Mucosa of gallbladder (tissue), 1 donor: ENCODE results near the gene DRICH1. TPM values are rescaled to one million over a fixed set of nuclear protein-coding genes. Genes with fewer than 3 reads are reported as not detected.
A peak's percentile ranks its signal among the peaks of the same experiment; 100 is the strongest.
"Not testable (repeated sequence)": the region's sequence is repeated elsewhere in the genome, so short reads cannot be mapped to it uniquely, and the experiment has no call there.

ENCODE experiments used
- DNase-seq: peaks from one replicate; pipeline ENCODE4 v3.0.0-alpha.2; 2020; ENCODE audit warnings: low spot score
- total RNA-seq: library from RNA; stranded (reverse); gene quantifications from one replicate; pipeline ENCODE4 v1.2.1, GENCODE V29; 2021
- donor health status: DM: no; HTN: no; CAD: no.

DRICH1 gene
- total RNA-seq, 1 donor from 2014 or later, result 1.1 TPM

- no peak for DNase-seq
These were observed 17.0 kb upstream of the DRICH1 start for GRCh38 chr22:23649071-23649501.

GRCh38 chr22:23646526-23646925 is 14.4 kb upstream of the DRICH1 start:
- not testable (repeated sequence) for DNase-seq

GRCh38 chr22:23640206-23640605 is 8.1 kb upstream of the DRICH1 start:
- DNase-seq, result not testable (repeated sequence)

GRCh38 chr22:23639661-23640060 is 7.5 kb upstream of the DRICH1 start:
- no peak for DNase-seq

- DNase-seq, result no peak
These were observed 6.5 kb upstream of the DRICH1 start for GRCh38 chr22:23638611-23639010.

GRCh38 chr22:23635291-23635690 is 3.2 kb upstream of the DRICH1 start:
- DNase-seq, result not testable (repeated sequence)

- not testable (repeated sequence) for DNase-seq
These were observed 3.9 kb downstream of the DRICH1 start for GRCh38 chr22:23628056-23628743.

- DNase-seq, result peak; percentile 29
These were observed 4.6 kb downstream of the DRICH1 start for GRCh38 chr22:23627401-23628055.

- no peak for DNase-seq
These were observed 5.7 kb downstream of the DRICH1 start for GRCh38 chr22:23626286-23626975.

- no peak for DNase-seq
These were observed 9.5 kb downstream of the DRICH1 start for GRCh38 chr22:23622634-23623033.

- DNase-seq, result not testable (repeated sequence)
These were observed 10.2 kb downstream of the DRICH1 start for GRCh38 chr22:23621916-23622315.

GRCh38 chr22:23621082-23621780 is 10.9 kb downstream of the DRICH1 start:
- no peak for DNase-seq

- DNase-seq, result no peak
These were observed 18.7 kb downstream of the DRICH1 start for GRCh38 chr22:23613193-23613972.

GRCh38 chr22:23609983-23610781 is 21.9 kb downstream of the DRICH1 start:
- no peak for DNase-seq

- DNase-seq, result no peak
These were observed 23.5 kb downstream of the DRICH1 start for GRCh38 chr22:23608583-23608982.

- DNase-seq, result no peak
These were observed 25.7 kb downstream of the DRICH1 start for GRCh38 chr22:23606204-23607131.

GRCh38 chr22:23604939-23605712 is 27.0 kb downstream of the DRICH1 start:
- no peak for DNase-seq

GRCh38 chr22:23603266-23603665 is 28.9 kb downstream of the DRICH1 start:
- no peak for DNase-seq
